HT-29 (cell line): Measurements from ENCODE around the gene CERS1. TPM values are rescaled to one million over a fixed set of nuclear protein-coding genes. Genes with fewer than 3 reads are reported as not detected.

Experiments
- DNase-seq: peaks from one replicate; pipeline ENCODE4 v3.0.0-alpha.2; 2015; ENCODE audit warnings: low spot score
- total RNA-seq: library from RNA; depleted of rRNA; stranded (reverse); fragments of >200 nt; shearing (Covaris generic); gene quantifications from 2 replicates; pipeline ENCODE4 v1.2.3, GENCODE V29; 2014

The CERS1 gene
- total RNA-seq, 1 experiment from 2014 or later = not detected

DNA sequence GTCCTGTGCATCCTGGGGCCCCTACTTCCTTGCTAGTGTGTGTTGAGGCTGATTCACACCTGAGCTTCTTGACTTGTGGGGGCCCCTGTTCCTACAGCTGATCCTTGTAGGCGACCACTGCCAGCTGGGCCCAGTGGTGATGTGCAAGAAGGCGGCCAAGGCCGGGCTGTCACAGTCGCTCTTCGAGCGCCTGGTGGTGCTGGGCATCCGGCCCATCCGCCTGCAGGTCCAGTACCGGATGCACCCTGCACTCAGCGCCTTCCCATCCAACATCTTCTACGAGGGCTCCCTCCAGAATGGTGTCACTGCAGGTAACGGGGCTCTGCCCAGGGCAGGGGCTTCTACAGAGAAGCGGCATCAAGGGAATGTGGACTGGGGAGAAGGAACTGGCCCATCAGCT lies 38.7 kb downstream of the CERS1 start:
- no peak for DNase-seq

DNA sequence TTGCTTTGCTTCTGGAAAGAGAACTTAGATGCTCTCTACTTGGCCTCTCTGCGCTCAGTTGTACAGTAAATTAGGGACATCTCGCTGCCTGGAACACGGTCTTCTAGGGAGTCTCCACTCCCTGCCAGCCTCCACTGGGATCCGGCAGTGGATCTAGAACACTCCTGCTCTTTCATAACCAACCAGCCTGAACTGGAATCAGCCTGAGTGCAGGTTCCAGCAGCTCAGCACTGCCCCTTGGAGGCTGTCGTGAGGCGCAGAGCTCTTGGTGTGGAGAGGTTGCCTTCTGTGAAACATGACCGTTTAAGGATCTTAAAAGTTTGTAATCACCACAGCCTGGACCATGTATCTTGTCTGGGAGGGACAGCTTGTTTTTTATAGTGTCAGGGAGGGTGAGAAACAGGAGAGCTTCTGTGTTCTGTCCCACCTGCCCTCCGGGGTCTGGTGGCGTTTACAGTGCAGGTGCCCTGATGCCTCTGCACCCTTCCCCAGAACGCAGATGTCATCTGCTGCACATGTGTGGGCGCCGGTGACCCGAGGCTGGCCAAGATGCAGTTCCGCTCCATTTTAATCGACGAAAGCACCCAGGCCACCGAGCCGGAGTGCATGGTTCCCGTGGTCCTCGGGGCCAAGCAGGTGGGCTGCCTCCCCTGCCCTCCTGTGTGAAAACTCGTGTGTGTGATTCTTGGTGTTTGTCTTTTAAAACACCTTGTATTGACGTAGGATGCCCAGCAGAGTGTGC lies 39.4 kb downstream of the CERS1 start:
- peak; percentile 16 for DNase-seq

DNA sequence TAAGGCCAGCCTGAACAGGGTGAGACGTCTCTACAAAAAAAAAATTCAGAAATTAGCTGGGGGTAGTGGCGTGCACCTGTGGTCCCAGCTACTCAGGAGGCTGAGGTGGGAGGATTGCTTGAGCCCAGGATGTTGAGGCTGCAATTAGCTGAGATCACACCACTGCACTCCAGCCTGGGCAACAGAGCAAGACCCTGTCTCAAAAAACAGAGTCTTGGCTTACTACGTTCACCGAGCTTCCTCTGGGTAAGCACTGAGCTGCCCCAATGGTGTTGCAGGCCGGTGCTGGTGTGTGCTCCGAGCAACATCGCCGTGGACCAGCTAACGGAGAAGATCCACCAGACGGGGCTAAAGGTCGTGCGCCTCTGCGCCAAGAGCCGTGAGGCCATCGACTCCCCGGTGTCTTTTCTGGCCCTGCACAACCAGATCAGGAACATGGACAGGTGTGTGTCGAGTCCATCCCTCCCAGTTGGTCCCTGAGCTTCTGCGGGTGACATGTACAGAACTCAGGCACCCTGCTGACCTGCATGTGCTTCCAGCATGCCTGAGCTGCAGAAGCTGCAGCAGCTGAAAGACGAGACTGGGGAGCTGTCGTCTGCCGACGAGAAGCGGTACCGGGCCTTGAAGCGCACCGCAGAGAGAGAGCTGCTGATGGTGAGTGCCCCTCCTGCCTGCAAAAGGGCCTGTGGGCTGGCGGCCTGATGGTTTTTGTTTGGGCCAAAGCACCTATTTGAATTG lies 40.1 kb downstream of the CERS1 start:
- no peak for DNase-seq

DNA sequence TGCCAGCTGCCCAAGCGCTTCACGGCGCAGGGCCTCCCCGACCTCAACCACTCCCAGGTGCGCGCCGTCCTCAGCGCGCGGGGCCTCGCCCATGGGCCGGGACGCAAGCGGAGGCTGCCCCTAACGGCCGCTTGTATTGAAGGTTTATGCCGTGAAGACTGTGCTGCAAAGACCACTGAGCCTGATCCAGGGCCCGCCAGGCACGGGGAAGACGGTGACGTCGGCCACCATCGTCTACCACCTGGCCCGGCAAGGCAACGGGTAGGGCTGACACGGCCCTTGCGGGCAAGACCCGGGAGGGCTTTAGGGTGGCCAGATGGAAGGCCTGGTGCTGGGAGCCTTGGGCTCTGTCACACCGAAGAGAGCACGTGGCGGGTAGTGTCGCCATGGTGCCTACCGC lies 41.0 kb downstream of the CERS1 start:
- DNase-seq = no peak

DNA sequence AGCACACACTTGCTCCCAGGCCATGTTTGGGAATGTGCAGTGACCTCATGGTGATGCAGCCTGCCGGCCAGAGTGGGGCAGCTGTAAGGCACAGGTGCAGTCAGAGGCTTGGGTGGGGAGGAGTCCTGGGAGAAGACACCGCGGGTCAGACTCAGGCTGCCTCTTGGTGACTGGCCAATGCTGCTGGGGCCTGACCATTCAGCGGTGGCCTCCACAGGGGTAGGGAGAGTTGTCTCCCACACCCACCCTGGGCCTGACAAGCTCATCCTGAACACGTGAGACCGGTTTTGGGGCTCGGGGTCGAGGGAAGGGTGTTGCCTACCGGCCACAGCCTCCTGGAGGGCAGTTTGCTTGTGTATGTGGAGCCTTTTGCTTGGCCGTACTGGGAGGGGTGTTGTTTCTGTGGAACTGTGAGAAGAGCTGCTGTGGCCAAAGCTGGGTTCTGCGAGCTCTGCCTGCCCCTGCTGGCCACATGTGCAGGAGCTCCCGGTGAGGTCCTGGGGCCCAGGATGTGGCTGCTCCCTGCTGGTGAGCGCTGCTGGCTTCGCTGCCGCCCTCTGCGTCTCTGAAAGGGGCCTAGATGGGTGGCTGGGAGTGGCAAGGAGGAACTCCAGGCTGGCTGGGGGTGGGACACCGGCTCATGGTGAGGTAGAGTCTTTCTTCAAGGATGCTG lies 42.1 kb downstream of the CERS1 start:
- DNase-seq = no peak

DNA sequence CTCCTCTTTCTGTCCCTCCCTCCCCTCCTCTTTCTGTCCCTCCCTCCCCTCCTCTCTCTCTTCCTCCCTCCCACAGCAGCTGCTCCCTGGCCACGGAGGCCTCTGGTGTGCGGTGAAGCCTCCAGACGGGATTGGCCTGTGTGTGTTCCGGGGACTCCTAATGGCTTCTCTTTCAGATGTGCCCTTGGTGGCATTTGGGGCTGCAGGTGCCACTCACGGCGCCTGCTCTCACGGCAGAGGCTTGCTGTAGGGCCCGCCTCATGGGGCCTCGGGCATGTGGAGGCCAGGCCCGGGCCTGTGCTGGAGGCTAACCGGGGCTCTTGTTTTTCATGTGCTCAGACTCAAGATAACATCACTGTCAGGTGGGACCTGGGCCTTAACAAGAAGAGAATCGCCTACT lies 43.3 kb downstream of the CERS1 start:
- DNase-seq = no peak

DNA sequence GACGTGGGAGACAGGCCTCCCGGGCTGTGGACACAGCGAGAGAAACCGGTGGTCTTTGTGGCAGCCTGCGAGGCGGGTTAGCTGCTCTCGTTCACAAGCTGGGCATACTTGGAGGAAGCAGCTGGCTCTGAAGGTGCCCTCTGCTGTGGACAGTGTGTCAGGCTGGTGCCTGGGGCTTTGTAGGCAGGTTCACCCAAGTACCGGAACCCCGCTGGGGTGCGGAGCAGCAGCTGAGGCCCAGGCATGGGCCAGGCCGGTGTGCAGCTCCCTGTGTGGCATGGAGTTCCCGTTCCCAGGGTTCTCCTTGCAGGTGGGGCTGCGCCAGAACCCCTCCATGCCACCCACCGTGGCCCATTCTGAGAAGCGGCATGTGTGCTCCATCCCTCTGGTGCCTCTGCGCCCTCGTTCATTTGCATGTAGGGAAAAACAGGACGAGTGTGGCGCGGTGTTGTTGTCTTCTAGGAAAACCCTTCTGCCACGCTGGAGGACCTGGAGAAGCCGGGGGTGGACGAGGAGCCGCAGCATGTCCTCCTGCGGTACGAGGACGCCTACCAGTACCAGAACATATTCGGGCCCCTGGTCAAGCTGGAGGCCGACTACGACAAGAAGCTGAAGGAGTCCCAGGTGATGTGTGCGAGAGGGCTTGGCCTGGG lies 44.2 kb downstream of the CERS1 start:
- no peak for DNase-seq

DNA sequence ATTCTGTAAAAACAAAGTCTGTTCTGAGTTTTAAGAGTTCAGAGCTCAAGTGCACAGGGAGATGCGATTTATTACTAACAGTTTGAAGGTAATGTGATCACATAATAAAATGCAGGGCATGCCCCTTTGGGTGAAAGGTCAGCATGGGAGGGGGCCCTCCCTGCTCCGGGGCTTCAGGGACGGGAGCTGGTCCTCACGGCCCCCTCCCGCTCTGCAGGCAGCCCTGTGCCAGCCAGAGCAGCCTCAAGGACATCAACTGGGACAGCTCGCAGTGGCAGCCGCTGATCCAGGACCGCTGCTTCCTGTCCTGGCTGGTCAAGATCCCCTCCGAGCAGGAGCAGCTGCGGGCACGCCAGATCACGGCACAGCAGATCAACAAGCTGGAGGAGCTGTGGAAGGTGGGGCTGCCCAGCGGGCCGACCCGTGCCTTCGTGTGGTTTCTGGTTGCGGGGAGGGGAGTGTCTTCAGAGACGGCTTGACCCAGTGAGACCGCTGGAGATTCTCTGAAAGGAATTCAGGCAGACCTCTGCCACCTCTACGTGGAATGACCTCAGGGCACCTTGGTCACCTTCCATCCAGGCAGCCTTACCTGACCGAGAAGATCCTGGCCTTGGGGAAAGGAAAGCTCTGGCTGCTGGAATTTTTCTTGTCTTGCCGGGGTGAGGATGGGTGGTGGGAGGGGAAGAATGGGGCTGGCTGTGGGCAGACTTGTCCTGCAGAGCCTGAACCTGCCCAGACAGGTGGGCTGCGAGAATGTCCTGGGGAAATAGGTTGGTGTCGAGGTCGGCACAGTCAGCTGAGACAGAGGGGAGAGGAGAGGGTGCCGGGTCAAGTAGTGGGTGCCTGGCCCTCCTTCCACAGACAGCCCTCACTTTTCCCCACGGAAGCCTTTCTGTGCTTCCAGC lies 45.2 kb downstream of the CERS1 start:
- DNase-seq = no peak

DNA sequence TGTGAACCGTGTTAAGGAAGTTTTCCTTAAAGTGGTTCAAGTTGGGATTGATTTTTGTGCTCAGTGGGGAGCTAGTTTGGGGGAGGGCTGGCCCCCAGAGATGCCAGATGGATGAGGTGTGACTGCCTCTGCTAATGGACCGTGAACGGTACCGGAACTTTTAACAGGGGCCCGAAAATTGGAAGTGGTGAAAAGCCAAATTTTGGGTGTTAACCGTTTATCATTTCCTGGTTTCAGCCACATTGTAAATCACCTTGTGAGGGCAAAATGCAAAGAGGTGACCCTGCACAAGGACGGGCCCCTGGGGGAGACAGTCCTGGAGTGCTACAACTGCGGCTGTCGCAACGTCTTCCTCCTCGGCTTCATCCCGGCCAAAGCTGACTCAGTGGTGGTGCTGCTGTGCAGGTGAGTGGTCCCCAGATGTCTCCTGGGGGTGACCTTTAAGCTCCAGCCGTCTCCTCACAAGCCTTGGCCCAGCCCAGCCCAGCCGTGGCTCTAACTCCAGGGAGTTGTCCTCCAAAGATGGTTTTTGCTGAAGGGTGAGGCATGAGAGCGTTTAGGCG lies 46.0 kb downstream of the CERS1 start:
- no peak for DNase-seq

DNA sequence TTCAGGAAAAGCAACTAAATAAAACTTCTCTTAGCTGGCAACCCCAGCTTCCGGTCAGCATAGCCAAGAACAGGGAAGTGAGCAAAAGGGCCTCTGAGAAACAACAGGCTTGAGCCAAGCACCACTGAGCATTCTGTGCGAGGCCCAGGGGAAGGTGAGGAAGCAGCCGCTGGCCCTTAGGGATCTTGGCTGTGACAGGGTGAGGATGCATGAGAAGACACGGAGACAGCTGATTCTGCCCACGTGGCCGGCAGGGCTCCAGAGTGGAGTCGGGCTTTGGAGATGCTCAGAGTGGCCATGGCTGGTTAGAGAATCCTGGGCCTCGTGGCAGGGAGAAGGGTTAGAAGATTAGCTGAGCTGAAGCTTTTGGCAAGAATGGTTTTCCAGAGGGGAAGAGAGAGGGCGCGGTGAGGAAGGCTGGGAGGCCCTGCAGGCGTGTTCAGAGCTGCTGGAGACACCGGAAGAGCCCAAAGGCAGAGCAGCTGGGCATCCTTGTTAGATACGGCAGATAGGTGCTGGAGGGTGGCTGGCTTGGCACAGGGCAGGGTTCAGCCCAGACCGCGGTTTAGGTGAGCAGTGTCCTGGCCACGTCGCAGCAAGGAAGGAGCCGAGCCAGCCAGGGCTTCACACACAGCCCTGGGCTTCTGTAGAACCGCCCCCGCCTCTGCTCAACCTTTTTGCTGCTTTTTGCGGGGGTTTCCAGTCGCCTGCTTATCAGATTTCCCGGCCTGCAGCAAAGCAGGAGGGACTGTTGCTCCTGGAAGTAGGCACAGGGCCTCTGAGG lies 46.9 kb downstream of the CERS1 start:
- DNase-seq = no peak

DNA sequence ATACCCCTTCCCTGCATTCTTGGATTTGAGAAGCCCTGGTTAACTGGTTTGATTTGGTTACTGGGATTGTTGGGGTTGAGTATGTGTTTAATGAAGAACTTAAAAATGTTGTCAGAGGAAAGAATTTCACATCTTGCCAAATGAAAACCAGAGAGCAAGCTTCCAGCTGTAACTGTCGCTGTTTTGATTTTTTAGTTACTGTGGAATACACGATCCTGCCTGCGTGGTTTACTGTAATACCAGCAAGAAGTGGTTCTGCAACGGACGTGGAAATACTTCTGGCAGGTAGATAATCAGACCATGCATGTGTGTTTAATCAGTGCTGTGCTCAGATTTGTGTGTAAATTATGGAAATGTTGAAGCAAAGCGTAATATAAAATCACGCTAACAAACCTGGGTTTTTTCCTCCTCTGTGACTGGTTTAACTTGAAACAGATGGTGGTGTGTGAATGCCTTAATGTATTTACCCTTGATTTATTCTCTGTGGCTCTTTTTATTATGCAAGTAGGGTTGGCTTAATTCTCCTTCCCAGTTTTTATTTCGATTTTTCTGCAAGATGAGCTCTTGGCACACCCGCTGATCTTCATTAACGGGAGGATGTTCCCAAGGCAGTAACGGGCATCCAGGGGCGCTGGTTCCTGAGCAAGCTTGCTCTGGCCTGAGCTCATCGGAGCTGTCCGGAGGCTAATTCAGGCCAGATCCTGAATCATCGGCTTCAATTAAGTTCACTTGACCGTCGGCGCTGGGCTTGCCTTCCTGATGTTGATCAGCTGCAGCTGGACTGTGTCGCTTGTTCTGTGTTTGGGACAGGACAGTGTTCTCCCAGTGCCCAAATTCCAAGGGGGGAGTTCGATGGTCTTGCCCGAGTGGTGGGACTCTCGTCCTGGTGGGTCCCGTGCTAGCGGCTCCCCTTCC lies 48.2 kb downstream of the CERS1 start:
- DNase-seq = no peak

DNA sequence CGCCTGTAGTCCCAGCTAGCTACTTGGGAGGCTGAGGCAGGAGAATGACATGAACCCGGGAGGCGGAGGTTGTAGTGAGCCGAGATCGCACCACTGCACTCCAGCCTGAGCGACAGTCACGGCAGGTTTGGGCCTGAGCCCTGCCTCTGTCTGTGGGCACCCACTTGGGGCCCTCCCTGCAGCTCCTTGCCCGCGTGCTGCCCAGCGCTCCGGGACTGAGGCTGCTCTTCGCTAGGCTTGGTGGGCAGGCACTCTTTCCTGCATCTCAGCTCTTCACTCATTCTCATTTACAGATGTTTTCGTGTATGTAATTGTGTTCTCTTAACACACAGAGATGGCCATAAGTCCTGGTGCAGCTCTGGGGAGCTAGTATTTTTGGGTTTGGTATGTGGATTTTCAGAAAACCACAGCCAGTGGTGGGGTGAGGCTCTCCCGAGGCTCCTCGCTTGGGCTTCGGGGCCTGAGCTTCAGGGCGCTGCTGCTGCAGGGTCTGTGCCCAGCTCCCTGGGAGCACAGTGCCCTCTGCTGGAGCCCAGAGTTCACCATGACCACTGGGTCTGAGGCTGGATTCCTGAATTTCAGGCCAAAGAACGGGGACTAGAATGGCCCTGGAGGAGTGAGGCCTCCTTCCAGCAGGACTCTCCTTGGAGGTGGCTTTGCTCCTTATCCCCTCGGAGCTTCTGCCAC lies 49.0 kb downstream of the CERS1 start:
- DNase-seq = peak; percentile 67

DNA sequence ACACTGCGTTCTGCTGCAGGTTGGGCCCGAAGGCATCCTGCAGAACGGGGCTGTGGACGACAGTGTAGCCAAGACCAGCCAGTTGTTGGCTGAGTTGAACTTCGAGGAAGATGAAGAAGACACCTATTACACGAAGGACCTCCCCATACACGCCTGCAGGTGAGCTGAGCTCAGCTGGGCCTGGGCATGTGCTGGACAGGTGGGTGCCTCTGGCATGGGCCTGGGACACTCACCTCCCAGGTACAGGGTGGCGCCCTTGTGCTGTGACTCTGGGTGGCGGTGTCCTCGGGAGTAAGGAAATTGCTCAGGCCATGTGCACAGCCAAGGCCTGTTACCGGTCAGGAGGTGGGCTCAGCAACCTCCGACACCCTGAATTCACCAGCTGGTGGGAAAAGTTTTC lies 50.0 kb downstream of the CERS1 start:
- no peak for DNase-seq

DNA sequence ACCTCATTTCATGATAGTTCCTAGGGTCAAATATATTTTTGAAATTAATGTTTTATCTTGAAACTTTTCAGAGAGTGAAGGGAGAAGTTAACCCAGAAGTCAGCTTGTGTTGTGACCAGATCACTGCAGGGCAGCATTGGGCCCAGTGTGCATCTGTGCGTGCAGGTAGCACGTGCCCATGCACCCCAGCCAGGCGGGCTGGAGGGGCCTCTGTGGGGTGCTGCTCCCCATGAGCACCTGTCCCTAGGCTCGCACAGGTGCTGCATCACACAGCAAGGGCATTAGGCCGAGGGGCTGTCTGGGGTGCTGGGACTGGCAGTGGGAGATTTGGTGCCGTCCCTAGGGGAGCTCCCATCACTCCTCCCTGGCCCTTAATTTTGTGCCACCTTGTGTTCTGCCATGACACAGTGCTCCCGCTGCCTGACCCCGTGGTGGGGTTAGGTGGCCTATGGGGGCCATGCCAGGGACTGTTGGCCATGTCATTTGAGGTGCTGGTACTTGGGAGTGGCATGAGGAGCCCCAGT lies 51.1 kb downstream of the CERS1 start:
- no peak for DNase-seq

DNA sequence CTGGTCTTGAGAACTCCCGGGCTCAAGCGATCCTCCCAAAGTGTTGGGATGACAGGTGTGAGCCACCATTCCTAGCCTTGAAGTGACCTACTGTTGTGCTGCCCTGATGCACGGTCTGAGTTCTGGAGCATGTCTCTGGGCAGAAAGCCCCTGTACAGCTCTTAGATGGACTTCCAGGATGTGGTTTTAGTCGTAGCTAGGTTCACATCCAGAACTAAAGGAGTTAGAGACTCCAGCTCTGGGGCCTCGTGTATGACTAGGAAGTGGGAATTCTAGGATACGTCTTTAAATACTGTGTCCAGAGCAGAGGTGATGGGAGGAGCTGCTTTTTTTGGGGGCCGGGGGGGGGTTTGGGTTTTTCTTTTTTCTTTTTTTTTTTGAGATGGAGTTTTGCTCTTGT lies 52.0 kb downstream of the CERS1 start:
- DNase-seq = no peak

DNA sequence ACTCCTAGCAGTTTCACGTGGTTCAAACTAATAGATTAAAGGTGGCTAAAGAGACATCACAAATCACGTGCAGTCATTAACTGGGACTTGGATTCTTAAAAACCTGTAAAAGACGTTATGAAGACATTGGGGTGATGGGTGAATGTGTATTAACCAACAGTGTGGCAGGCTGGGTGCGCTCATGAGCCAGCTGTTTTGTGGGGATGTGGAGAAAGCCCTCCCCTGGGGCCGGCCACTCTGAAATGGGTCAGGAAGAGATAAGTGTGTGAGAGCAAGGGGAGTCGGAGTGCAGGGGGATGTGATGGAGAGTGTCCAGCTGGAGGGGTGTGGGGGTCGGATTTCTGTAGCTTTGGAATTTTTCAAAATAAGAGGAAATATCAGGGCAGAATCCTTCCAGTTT lies 53.8 kb downstream of the CERS1 start:
- no peak for DNase-seq

DNA sequence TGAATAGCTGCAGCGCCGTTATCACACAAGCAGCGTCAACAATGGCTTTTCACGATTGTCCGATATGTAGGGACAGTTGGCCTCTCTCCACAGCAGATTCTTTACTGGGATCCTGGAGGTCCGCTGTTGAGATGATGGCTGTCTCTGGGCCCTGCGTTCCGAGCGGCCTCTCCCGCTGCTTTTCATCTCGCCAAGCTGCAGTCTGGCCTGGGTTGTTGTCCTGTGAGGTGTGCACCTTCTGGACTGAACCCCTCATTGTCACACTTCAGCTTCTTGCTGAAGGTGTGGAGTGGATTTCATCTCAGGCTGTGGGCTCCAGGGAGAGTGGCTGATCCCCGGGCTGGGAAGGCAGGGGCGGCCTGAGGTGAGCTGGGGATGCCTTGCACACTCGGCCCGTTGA lies 54.6 kb downstream of the CERS1 start:
- no peak for DNase-seq
